HG03196 (cell line): ENCODE results near the gene PAX5.
"Not testable (repeated sequence)": the region's sequence is repeated elsewhere in the genome, so short reads cannot be mapped to it uniquely, and the experiment has no call there.

Experiments
- ATAC-seq: cut with Tn5 transposase; IDR thresholded peaks from one replicate; pipeline ENCODE4 v1.9.1; 2021; ENCODE audit not compliant: unreplicated experiment

The PAX5 gene

GRCh38 chr9:37033682-37034304 lies at the start of gene PAX5:
PAX5 (minus strand) TSS chr9:37034268; CDS start chr9:37034031, 237 bp downstream.
- no peak for ATAC-seq

GRCh38 chr9:37083654-37084053 lies 49.6 kb upstream of the PAX5 start:
- ATAC-seq, result no peak

GRCh38 chr9:37082214-37082765 lies 48.2 kb upstream of the PAX5 start:
- ATAC-seq, result no peak

DNA sequence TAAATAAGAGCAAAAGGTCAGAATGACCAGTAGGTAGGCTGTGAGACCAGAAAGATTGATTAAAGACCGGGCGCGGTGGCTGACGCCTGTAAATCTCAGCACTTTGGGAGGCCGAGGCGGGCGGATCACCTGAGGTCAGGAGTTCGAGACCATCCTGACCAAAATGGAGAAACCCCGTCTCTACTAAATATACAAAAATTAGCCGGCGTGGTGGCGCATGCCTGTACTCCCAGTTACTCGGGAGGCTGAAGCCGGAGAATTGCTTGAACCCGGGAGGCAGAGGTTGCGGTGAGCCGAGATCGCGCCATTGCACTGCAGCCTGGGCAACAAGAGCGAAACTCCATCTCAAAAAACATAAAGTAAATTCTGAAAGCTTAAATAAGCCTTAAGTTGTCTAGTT lies 47.4 kb upstream of the PAX5 start:
- not testable (repeated sequence) for ATAC-seq

DNA sequence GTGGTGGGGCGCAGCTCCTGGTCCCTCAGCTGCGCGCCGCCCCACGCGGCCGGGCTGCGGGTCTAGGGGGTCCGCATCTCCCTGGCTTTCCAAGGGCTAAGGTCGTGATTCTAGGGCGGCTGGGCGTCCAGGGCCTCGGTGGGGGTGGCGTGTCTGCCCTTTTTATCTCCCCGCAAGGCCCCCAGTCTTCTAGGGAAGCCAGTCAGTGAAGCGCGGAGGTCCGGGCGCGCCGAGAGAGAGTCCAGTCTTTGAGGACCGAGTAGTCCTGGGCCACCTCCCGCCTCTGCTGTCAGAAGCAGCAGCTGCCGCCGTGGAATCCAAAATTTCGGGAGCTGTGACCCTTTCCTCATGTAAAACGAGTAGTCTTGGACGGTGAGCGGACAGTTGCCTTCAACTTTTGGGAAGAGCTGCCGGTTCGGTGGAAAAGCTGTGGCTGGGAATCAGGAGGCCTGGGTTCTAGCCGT lies 46.1 kb upstream of the PAX5 start:
- ATAC-seq, result peak; percentile 13

- peak; percentile 88 for ATAC-seq
Observed at GRCh38 chr9:37079370-37080164, 45.5 kb upstream of the PAX5 start.

DNA sequence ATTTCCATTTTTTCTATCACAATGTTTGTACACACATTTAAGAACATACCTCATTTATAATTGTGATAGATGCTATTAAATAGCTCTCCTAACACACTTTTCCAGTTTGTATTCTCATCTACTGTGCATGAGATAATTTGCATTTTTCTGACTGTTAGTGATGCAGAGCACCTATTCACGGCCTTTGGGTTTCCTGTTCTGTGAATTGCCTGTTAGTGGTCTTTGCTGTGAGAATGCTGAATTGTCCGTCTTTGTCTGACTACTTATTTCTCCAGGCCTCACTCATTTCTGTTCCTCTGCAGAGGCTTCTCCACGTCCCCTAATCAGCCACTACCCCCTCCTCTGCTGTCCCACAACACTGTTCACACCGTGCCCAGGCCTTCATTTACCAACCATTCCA lies 40.7 kb upstream of the PAX5 start:
- ATAC-seq, result not testable (repeated sequence)

DNA sequence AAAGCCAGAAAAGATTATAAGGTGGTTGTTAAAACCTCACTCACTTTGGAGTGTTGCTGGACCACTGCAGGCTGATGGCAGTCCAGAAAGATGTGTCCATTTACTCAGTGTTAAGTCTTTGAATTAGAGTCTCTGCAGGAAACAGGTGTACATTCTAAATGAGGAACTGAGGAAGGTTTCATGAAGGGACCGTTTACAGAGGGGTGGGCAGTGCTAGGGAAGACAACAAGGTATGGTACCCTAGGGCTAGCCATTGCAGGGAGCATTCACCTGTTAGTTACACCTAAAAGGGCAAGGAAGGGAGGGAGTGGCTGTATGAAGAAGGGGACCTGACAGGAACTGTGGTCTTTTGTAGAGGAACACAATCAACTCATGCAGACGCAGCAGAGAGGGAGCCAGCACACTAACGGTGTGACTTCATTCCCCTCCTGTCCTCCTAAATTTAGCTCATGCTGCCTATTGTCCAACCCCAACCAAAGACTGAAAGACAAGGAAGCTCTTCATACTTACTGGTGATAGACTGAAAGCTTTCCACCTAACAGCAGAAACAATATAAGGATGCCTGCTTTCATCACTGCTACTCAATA lies 32.2 kb upstream of the PAX5 start:
- no peak for ATAC-seq

DNA sequence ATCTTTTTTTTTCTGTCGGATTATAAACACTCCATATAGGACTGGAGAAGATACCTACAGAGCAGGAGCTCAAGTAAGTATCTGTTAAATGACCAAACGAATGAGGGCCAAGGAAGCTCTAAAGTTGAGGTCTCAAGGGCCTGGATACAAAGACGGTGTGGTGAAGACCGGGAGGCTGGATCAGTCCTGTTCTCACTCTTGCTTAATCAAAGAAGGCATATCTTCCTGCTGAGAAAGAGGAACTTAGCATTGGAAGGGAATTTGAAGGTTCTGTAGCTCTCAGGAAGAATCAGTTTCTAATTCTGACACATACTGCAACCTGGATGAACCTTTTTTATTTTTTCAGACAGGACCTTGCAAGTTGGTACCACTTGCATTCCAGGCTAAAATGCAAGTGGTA lies 28.3 kb upstream of the PAX5 start:
- no peak for ATAC-seq

GRCh38 chr9:37061768-37062167 lies 27.7 kb upstream of the PAX5 start:
- ATAC-seq, result no peak

GRCh38 chr9:37060833-37061232 lies 26.8 kb upstream of the PAX5 start:
- no peak for ATAC-seq

DNA sequence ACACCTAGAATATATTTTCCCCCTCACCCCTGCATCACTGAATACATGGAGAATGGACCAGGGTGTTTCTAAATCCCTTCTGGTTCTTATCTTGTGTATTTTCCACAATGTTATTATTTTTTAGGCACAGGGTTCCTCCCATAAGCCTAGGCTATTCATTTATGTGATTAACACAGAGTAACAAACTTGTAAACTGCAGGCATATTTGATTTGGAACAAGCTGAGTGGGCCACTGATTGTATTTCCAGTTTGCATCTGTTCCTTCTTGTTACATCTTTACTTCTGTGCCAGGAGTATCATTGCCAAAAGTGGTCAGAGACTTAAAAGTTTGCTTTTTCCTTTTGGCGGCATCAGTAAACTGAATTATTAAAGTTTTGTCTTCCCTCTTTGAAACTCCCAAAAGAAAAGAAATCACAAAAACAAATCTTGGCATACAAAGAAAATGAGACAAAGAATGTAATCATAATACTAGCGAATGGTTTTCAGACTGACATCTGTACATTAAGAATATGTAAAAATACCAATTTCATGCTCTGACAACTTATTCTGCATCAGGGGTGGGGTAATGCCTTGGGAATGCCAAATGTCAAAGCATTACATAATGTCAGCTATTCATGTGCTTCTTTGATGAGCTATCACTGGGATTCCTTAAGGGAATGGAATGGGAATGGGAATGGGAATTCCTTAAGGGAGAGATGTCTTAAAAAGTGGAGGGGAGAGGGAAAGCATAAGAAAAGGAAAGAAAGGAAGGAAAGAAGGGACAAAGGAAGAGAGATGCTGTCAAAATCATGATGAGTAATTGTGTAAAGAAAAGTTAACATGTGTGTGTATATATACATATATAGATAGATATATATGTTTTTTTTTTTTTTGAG lies 22.2 kb upstream of the PAX5 start:
- ATAC-seq, result no peak

GRCh38 chr9:37054363-37054720 lies 20.3 kb upstream of the PAX5 start:
- not testable (repeated sequence) for ATAC-seq

DNA sequence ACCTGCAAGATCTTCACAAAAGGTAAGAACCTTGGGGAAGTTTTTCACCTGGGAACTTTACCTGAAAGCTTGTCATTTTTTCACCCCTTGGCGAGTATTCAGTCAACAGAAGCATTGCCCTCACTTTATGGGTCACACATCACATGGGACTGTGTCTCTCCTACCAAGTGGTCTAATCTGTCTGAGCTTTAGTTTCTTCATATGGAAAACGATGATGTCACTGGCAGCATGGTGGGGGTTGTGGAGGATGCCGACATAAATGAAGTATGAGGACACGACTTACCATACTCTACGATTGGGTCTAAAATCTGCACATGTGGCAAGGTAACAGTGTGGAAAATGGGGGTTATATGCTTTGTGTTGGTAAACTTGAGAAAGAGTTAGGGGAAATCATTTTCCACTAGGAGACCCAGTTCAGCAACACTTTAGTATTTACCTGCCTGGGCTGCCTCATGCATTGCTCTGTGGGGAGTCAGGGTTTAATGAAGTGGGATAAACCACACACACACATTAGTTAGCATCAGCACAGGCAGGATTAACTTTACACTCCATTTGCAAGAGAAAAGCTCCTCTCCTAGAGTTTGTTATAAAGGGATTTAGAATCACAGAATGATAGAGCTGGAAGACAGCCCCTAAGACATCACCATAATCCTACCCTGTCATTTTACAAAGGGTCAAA lies 19.8 kb upstream of the PAX5 start:
- ATAC-seq, result no peak

DNA sequence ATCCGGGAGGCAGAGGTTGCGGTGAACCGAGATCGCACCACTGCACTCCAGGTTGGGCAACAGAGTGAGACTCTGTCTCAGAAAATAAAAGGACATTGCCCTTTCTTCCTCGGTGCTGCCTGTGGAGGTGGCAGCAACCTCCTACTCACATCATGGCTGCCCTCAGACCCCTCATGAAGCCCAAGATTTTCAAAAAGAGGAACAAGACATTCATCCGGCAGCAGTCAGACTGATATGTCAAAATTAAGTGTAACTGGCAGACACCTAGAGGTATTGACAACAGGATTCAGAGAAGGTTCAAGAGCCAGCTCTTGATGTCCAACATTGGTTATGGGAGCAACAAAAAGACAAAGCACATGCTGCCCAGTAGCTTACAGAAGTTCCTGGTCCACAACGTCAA lies 12.6 kb upstream of the PAX5 start:
- no peak for ATAC-seq

DNA sequence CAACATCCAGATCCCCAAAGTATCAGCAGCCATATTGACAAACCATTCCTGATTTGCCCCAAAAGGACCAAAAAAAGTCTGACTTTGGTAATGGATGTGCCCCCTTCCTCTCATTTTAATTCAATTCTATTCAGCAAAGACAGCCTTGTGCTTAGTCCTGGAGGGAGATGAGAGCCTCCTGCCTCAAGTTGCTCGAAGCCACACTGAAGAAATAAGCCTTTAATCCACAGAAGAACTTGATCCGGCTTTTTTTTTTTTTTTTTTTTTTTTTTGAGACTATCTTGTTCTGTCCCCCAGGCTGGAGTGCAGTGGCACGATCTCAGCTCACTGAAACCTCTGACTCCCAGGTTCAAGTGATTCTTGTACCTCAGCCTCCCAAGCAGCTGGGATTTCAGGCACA lies 8.4 kb upstream of the PAX5 start:
- no peak for ATAC-seq

GRCh38 chr9:37040508-37041127 lies 6.5 kb upstream of the PAX5 start:
- no peak for ATAC-seq

DNA sequence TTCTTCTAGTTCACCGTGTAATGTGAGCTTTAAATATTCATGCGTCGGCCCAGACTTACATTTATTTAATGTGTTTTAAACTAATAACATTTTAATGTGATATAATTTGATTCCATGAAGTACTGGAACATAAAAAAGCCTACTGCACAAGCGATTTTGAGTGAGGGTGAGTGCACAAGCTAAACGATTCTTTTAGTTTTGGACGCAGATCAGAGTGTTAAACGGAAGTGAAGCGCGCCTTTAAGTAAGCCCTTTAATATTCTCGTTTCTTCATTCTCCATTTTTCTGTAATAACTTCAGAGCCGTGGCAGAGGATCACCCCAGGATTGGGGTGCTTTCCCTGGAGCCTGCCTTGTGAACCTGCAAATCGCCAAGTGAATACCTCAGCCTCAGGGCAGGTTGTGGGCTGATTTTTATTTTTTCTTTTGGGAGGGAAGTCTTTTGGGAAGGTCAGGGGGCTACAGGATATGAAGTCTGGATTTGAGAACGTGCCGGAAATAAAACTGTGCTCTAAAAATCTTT lies 4.9 kb upstream of the PAX5 start:
- ATAC-seq, result no peak

GRCh38 chr9:37038302-37038942 lies 4.4 kb upstream of the PAX5 start:
- ATAC-seq, result no peak
